ENCODE measurements around the gene FRS2.

- no peak for TF ChIP-seq POLR2AphosphoS5 (IDR thresholded peaks at IDR 0.05; ENCODE audit: low read depth, low read length)
- TF ChIP-seq POLR2A (IDR thresholded peaks at IDR 0.05; ENCODE audit: low read depth, low read length), result no peak
Measured at GRCh38 chr12:69613351-69613750, 143.2 kb downstream of the FRS2 start.

Data from GM12892 (cell line).